Transverse colon (tissue), 4 donors: ENCODE data around the gene ATG9B. TPM values are rescaled to one million over a fixed set of nuclear protein-coding genes. Genes with fewer than 3 reads are reported as not detected.

Experiments used
- DNase-seq: peaks from one replicate; pipeline ENCODE4 v3.0.0-alpha.2; 2019
- H3K27ac ChIP-seq, 4 donors: fragments of 200-600 bp; sonication (generic); 2 replicates each; pipeline ENCODE4 v1.5.1; 2016 to 2018; ENCODE audit warnings: inconsistent platforms in 4 of 4
- H3K27me3 ChIP-seq: fragments of 200-600 bp; sonication (generic); 2 replicates; pipeline ENCODE4 v1.5.1; 2017; ENCODE audit warnings: inconsistent platforms
- H3K36me3 ChIP-seq, 4 donors: fragments of 200-600 bp; sonication (generic); 2 replicates each; pipeline ENCODE4 v1.5.1; 2017 to 2019; ENCODE audit warnings: inconsistent platforms in 4 of 4
- H3K4me1 ChIP-seq, 4 donors: fragments of 200-600 bp; sonication (generic); 2 replicates each; pipeline ENCODE4 v1.5.1; 2017 to 2020; ENCODE audit warnings: inconsistent platforms in 4 of 4
- H3K4me3 ChIP-seq, 4 donors: fragments of 200-600 bp; sonication (generic); 1 replicate in 1 of 4; 2 replicates in 3 of 4; pipeline versions ENCODE4 v1.5.1 to v1.6.1; 2017 to 2019; ENCODE audit warnings: inconsistent platforms in 4 of 4
- H3K9me3 ChIP-seq, 2 donors: fragments of 200-600 bp; sonication (generic); 2 replicates each; pipeline ENCODE4 v1.5.1; 2017 to 2019; ENCODE audit warnings: inconsistent platforms in 2 of 2
- EP300 ChIP-seq: sonication (generic); formaldehyde crosslinking; IDR thresholded peaks from one replicate; pipeline ENCODE4 v1.6.1; 2017; ENCODE audit warnings: antibody characterized with exemption, low read depth
- POLR2A ChIP-seq: fragments of 450-650 bp; IDR thresholded peaks from one replicate; pipeline ENCODE4 v1.6.1; 2016; ENCODE audit warnings: antibody characterized with exemption, mild to moderate bottlenecking, moderate library complexity
- POLR2AphosphoS5 ChIP-seq, 3 donors: sonication (generic); formaldehyde crosslinking; IDR thresholded peaks; one replicate each; pipeline ENCODE4 v1.6.1; 2016; ENCODE audit warnings: antibody characterized with exemption in 3 of 3
- WGBS, 2 donors: methylation state at CpG; one replicate each; pipeline ENCODE4 v1.1.5; 2018; ENCODE audit warnings: low coverage in 1 of 2; 5-methylcytosine and 5-hydroxymethylcytosine counted together
- in situ Hi-C, 4 donors: fragments of 200-750 bp; cut with MboI; loops; one replicate each; pipeline versions ENCODE4 v1.15.0 to v1.15.1; 2017; ENCODE audit warnings: low sequenced_read_pairs in 3 of 4, low pct_ligation_motif_present in 1 of 4, low pct_unique_long_range_greater_than_20kb in 1 of 4
- intact Hi-C: fragments of 100-400 bp; cut with DNase I; formaldehyde crosslinking; loops from one replicate; pipeline ENCODE4 v1.15.1; 2023; ENCODE audit warnings: low total_unique reads
- total RNA-seq, 4 donors: library from RNA; depleted of rRNA; stranded (reverse); fragments of >200 nt; gene quantifications; one replicate each; pipeline ENCODE4 v1.1.0, GENCODE V29; 2016
- TF ChIP-seq, protein P1 (sequence below), 5 experiments: fragments of 200-600 bp in 3 of 5; fragments of 450-650 bp in 2 of 5; sonication (generic) in 3 of 5; IDR thresholded peaks; 1 replicate in 2 of 5; 2 replicates in 3 of 5; pipeline ENCODE4 v1.5.1; 2016 to 2017; ENCODE audit warnings: antibody characterized with exemption in 5 of 5, inconsistent platforms in 3 of 5, mild to moderate bottlenecking in 2 of 5, moderate library complexity in 1 of 5

Gene ATG9B
- total RNA-seq, 4 donors from 2014 or later: 1.1 TPM; not detected in 3

DNA sequence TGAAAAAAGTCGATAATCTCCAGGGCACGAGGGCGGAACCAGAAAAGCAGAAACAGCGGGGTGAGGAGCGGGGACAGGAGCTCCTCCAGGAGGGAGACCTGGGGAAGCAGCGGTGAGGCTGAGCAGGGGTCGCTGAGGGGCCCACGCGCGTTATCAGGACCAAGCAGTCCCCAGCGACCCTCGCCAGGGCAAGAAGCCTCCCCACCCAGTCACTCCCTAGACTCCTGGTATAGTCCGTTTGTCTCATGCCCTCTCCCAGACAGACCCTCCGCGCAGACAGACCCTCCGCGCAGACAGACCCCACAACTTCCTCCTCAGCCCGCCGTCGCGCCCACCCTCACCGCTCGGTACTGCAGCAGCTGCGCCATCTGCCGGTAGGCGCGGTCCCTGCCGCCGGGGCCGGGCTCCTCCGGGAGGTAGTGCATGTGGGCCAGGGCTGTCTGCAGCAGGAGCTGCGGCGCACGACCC, 6.3 kb downstream of the ATG9B start:
- Histone ChIP-seq H3K36me3 (no peaks in the 10 kb centered on the region), H3K27me3 (peaks cover 44% of the 10 kb centered on the region), H3K4me3 (peak overlapping the region in 2 of 4 donors; percentile 23 to 43), H3K9me3 (no peaks in the 10 kb centered on the region), H3K4me1 (peaks cover 22 to 29% (median 27%) of the 10 kb centered on the region in 4 donors), H3K27ac (no peak overlapping the region)
- TF ChIP-seq, protein P1, sequence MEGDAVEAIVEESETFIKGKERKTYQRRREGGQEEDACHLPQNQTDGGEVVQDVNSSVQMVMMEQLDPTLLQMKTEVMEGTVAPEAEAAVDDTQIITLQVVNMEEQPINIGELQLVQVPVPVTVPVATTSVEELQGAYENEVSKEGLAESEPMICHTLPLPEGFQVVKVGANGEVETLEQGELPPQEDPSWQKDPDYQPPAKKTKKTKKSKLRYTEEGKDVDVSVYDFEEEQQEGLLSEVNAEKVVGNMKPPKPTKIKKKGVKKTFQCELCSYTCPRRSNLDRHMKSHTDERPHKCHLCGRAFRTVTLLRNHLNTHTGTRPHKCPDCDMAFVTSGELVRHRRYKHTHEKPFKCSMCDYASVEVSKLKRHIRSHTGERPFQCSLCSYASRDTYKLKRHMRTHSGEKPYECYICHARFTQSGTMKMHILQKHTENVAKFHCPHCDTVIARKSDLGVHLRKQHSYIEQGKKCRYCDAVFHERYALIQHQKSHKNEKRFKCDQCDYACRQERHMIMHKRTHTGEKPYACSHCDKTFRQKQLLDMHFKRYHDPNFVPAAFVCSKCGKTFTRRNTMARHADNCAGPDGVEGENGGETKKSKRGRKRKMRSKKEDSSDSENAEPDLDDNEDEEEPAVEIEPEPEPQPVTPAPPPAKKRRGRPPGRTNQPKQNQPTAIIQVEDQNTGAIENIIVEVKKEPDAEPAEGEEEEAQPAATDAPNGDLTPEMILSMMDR (IDR thresholded peaks at IDR 0.05): peak; percentile 88 to 97 (median 94)
- TF ChIP-seq POLR2AphosphoS5 (IDR thresholded peaks at IDR 0.05): no peak
- intact Hi-C loops (no loop called here), in situ Hi-C loops (no loop called here)
- 12% methylated on average over 34 of the region's 34 CpGs; no CpG with 5 or more reads in 1 of the 2 donors for WGBS, 2 donors
- DNase-seq: peak; percentile 77

DNA sequence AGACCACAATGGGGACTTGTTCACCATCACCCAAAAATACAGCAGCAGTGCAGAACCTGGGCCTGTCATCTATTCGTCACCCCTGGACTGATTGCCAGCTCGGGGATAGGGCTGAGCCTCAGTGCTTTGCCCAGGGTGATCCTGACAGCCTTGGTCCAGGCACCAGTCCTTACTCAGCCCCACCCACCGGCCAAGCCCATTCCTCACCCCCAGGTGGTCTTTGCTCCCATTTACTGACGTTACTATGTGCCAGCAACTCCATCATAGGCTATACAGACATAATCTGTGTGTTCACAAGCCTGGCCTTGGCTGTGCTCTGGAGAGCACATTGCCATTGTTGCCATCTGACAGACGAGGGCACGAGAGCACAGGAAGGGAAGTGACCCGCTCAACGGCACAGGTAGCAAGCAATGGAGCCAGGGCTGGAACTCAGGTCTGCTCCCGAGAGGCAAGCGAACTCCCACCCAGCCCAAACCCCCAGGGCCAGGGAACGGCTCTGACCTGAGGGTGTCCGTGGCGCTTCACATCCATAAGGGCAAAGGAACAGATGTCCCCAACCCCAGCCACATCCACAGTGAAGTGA, 6.8 kb downstream of the ATG9B start:
- Histone ChIP-seq H3K4me3 (peak overlapping the region in 1 of 4 donors; percentile 23), H3K27ac (no peak overlapping the region), H3K9me3 (no peaks in the 10 kb centered on the region), H3K27me3 (peaks cover 44% of the 10 kb centered on the region), H3K4me1 (peaks cover 26 to 34% (median 32%) of the 10 kb centered on the region in 4 donors), H3K36me3 (no peaks in the 10 kb centered on the region)
- in situ Hi-C loops (no loop called here), intact Hi-C loops (no loop called here)
- TF ChIP-seq, protein P1 (IDR thresholded peaks at IDR 0.05): no peak
- TF ChIP-seq POLR2AphosphoS5 (IDR thresholded peaks at IDR 0.05) (no peak), EP300 (no peak), POLR2A (no peak)
- DNase-seq: no peak
- 56 to 60% methylated on average over 6 to 13 of the region's 13 CpGs for WGBS, 2 donors

DNA sequence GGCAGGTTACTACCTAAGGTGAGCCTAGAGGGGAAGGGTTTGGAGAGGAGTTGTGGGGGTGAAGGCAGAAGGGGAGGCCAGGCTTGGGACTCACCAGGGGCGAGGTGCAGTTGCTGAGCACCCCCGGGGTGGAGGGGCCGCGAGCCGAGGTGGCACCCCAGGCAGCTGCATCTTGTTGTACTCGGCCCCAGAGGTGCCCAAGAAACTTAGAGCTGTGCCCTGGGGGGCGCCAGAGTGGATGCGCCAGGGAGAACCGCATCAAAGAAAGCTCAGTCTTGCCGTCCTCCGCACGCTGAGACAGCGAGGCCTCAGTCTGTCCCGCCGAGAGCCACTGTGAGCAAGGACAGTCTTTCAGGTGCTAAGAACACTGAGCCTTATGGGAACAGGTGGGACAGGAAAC, 7.4 kb downstream of the ATG9B start:
- no peak overlapping the region for H3K4me3 ChIP-seq
- 80 to 87% methylated on average over 5 to 15 of the region's 15 CpGs for WGBS, 2 donors
- DNase-seq: no peak
- H3K27ac ChIP-seq: no peak overlapping the region
- TF ChIP-seq, protein P1 (IDR thresholded peaks at IDR 0.05): no peak
- TF ChIP-seq POLR2AphosphoS5 (IDR thresholded peaks at IDR 0.05) (no peak), EP300 (no peak), POLR2A (no peak)
- peaks cover 44% of the 10 kb centered on the region for H3K27me3 ChIP-seq
- H3K9me3 ChIP-seq: no peaks in the 10 kb centered on the region
- H3K4me1 ChIP-seq: peaks cover 26 to 39% (median 33%) of the 10 kb centered on the region in 4 donors
- in situ Hi-C loops: no loop called here
- H3K36me3 ChIP-seq: no peaks in the 10 kb centered on the region
- intact Hi-C loops: no loop called here

DNA sequence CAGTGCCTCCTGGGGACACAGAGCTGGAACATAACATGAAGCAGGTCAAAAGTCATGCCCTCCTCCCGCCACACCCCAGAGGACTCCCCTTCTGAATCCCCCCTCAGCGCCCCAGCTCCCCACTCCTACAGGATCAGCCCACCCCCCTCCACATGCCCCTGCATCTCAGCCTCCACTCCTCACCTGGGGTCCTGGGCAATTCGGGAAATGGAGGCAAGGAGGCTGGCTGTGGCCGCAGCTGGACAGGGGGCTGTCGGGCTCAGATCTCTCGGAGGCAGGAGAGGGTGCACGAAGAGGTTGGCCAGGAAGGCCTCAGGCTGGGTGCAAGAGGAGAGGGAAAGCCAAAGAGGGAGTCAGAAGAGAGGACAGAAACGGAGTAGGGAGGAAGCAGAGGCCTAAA, 7.8 kb downstream of the ATG9B start:
- TF ChIP-seq, protein P1 (IDR thresholded peaks at IDR 0.05): no peak
- TF ChIP-seq EP300 (no peak), POLR2A (no peak), POLR2AphosphoS5 (IDR thresholded peaks at IDR 0.05) (no peak)
- WGBS, 2 donors: 92 to 96% methylated on average over 4 to 8 of the region's 8 CpGs
- intact Hi-C loops (no loop called here), in situ Hi-C loops (no loop called here)
- DNase-seq: no peak
- Histone ChIP-seq H3K4me3 (no peak overlapping the region), H3K27me3 (peaks cover 43% of the 10 kb centered on the region), H3K36me3 (no peaks in the 10 kb centered on the region), H3K9me3 (no peaks in the 10 kb centered on the region), H3K27ac (no peak overlapping the region), H3K4me1 (peaks cover 29 to 42% (median 34%) of the 10 kb centered on the region in 4 donors)
